Astrocyte (in vitro differentiated cells and primary cell): ENCODE data around the gene MMP7. TPM values are rescaled to one million over a fixed set of nuclear protein-coding genes. Genes with fewer than 3 reads are reported as not detected.

Source experiments
- DNase-seq: peaks from one replicate; pipeline ENCODE4 v3.0.0-alpha.2; 2010; ENCODE audit warnings: low read depth
- FAIRE-seq: peaks from 2 replicates; lab custom pipeline; 2011; peaks lifted over from hg19 to GRCh38; lab: Jason Lieb, UNC
- H2AFZ ChIP-seq: 2 replicates; pipeline ENCODE4 v1.6.0; 2012; ENCODE audit warnings: low read depth, low read length, inconsistent platforms
- H3K27ac ChIP-seq: 2 replicates; pipeline ENCODE4 v1.5.1; 2011; ENCODE audit warnings: low read depth, low read length, inconsistent platforms
- H3K27me3 ChIP-seq: 2 replicates; pipeline ENCODE4 v1.6.0; 2011; ENCODE audit warnings: low read length, inconsistent platforms; ENCODE audit not compliant: insufficient read depth
- H3K36me3 ChIP-seq: 2 replicates; pipeline ENCODE4 v1.5.1; 2011; ENCODE audit warnings: low read length, inconsistent platforms; ENCODE audit not compliant: insufficient read depth
- H3K4me1 ChIP-seq: 2 replicates; pipeline ENCODE4 v1.5.1; 2011; ENCODE audit warnings: low read length, inconsistent platforms; ENCODE audit not compliant: insufficient read depth
- H3K4me2 ChIP-seq: 2 replicates; pipeline ENCODE4 v1.6.0; 2012; ENCODE audit warnings: low read length, inconsistent platforms
- H3K4me3 ChIP-seq: 2 replicates; pipeline ENCODE4 v1.5.1; 2011; ENCODE audit warnings: low read depth, mild to moderate bottlenecking, low read length, inconsistent platforms; ENCODE audit not compliant: insufficient read depth
- H3K79me2 ChIP-seq: 2 replicates; pipeline ENCODE4 v1.6.0; 2012; ENCODE audit warnings: mild to moderate bottlenecking, low read length, inconsistent platforms; ENCODE audit not compliant: insufficient read depth
- H3K9ac ChIP-seq: 2 replicates; pipeline ENCODE4 v1.6.0; 2012; ENCODE audit warnings: mild to moderate bottlenecking, low read length, inconsistent platforms
- H3K9me3 ChIP-seq: 2 replicates; pipeline ENCODE4 v1.5.1; 2012; ENCODE audit warnings: low read depth, mild to moderate bottlenecking, low read length, inconsistent platforms; ENCODE audit not compliant: insufficient read depth
- H4K20me1 ChIP-seq: 2 replicates; pipeline ENCODE4 v1.6.0; 2012; ENCODE audit warnings: low read length, inconsistent platforms; ENCODE audit not compliant: insufficient read depth
- H3K27ac Mint-ChIP-seq: one replicate; pipeline ENCODE4 v1.8.0; 2021; ENCODE audit warnings: mild to moderate bottlenecking, mixed read lengths; ENCODE audit not compliant: unreplicated experiment
- H3K27me3 Mint-ChIP-seq: one replicate; pipeline ENCODE4 v1.8.0; 2021; ENCODE audit warnings: low read depth, mixed read lengths; ENCODE audit not compliant: unreplicated experiment
- H3K36me3 Mint-ChIP-seq: one replicate; pipeline ENCODE4 v1.8.0; 2021; ENCODE audit warnings: low read depth, mixed read lengths; ENCODE audit not compliant: unreplicated experiment
- H3K4me1 Mint-ChIP-seq: one replicate; pipeline ENCODE4 v1.8.0; 2021; ENCODE audit warnings: low read depth, mixed read lengths; ENCODE audit not compliant: unreplicated experiment
- H3K4me3 Mint-ChIP-seq: one replicate; pipeline ENCODE4 v1.8.0; 2021; ENCODE audit warnings: mild to moderate bottlenecking, moderate library complexity, mixed read lengths; ENCODE audit not compliant: unreplicated experiment
- H3K9me3 Mint-ChIP-seq: one replicate; pipeline ENCODE4 v1.8.0; 2021; ENCODE audit warnings: mild to moderate bottlenecking, mixed read lengths; ENCODE audit not compliant: unreplicated experiment
- CTCF ChIP-seq: IDR thresholded peaks from 2 replicates; pipeline ENCODE4 v1.5.1; 2011; ENCODE audit warnings: low read depth, mild to moderate bottlenecking, inconsistent platforms, low read length, moderate library complexity; ENCODE audit not compliant: insufficient read depth
- EZH2 ChIP-seq: IDR thresholded peaks from 2 replicates; pipeline ENCODE4 v1.6.1; 2012; ENCODE audit warnings: mild to moderate bottlenecking, low read length, inconsistent platforms; ENCODE audit not compliant: insufficient read depth
- total RNA-seq: library from RNA; stranded (reverse); gene quantifications from 2 replicates; pipeline ENCODE4 v1.2.1, GENCODE V29; 2021

The MMP7 gene
- total RNA-seq, 1 donor from 2014 or later, result 2.6 TPM

DNA sequence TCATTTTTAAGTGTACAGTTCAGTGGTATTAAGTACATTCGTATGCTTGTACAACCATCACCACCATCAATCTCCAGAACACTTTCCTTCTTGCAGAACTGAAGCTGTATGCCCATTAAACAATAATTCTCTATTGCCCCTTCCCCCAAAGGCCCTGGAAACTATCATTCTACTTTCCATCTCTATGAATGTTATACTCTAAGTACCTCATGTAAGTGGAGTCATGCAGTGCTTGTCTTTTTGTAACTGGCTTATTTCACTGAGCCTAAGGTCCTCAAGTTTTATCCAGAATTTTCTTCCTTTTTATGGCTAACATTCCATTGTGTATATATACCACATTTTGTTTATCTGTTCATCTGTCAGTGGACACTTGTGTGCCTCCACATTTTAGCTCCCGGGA, 29.7 kb downstream of the MMP7 start:
- Histone ChIP-seq H3K4me3 (no peak overlapping the region), H3K4me2 (no peak overlapping the region), H3K36me3 (no peaks in the 10 kb centered on the region), H2AFZ (no peak overlapping the region), H3K9me3 (no peaks in the 10 kb centered on the region), H3K4me1 (no peaks in the 10 kb centered on the region), H3K27me3 (no peaks in the 10 kb centered on the region), H4K20me1 (no peaks in the 10 kb centered on the region), H3K9ac (no peak overlapping the region), H3K79me2 (no peaks in the 10 kb centered on the region), H3K27ac (no peak overlapping the region)
- H3K4me1 Mint-ChIP-seq, result peaks cover 2% of the 10 kb centered on the region
- no peaks in the 10 kb centered on the region for H3K27me3 Mint-ChIP-seq
- no peak for FAIRE-seq
- DNase-seq, result no peak
- H3K27ac Mint-ChIP-seq, result no peak overlapping the region
- no peak overlapping the region for H3K4me3 Mint-ChIP-seq
- TF ChIP-seq CTCF (no peak), EZH2 (no peak)
- no peaks in the 10 kb centered on the region for H3K36me3 Mint-ChIP-seq
- peaks cover 3% of the 10 kb centered on the region for H3K9me3 Mint-ChIP-seq

- Histone ChIP-seq H3K4me1 (no peaks in the 10 kb centered on the region), H3K9me3 (no peaks in the 10 kb centered on the region), H2AFZ (no peak overlapping the region), H3K36me3 (no peaks in the 10 kb centered on the region), H4K20me1 (no peaks in the 10 kb centered on the region), H3K27ac (no peak overlapping the region), H3K27me3 (no peaks in the 10 kb centered on the region), H3K79me2 (no peaks in the 10 kb centered on the region), H3K4me2 (no peak overlapping the region), H3K9ac (no peak overlapping the region), H3K4me3 (no peak overlapping the region)
- H3K4me1 Mint-ChIP-seq, result peaks cover 6% of the 10 kb centered on the region
- TF ChIP-seq CTCF (no peak), EZH2 (no peak)
- no peaks in the 10 kb centered on the region for H3K9me3 Mint-ChIP-seq
- no peak overlapping the region for H3K4me3 Mint-ChIP-seq
- no peak for DNase-seq
- H3K36me3 Mint-ChIP-seq, result no peaks in the 10 kb centered on the region
- FAIRE-seq, result no peak
- H3K27me3 Mint-ChIP-seq, result no peaks in the 10 kb centered on the region
- H3K27ac Mint-ChIP-seq, result no peak overlapping the region
Observed at GRCh38 chr11:102499931-102500330, 30.6 kb downstream of the MMP7 start.

DNA sequence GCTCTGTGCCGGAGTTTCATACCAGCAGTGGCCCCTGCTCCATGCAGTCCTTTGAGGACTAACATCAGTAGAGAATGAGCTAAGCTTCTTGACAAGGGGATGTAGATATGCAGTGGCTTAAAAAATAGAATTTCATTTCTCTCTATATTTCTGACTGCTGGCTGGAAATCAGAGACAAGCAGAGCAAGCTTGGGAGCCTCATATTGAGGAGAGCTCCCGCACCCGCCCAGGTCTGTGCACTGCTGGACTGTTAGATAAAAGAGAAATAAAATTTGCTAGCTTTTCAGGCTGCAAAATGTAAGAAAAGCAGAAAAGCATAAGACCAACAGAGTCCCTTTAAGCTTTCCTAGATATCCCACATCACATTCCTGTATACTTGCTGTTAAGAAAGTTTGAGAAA, 31.4 kb downstream of the MMP7 start:
- DNase-seq (no peak), FAIRE-seq (no peak)
- no peaks in the 10 kb centered on the region for H3K27me3 Mint-ChIP-seq
- Histone ChIP-seq H3K36me3 (no peaks in the 10 kb centered on the region), H3K27ac (no peak overlapping the region), H4K20me1 (no peaks in the 10 kb centered on the region), H3K9me3 (no peaks in the 10 kb centered on the region), H3K9ac (no peak overlapping the region), H3K4me1 (no peaks in the 10 kb centered on the region), H3K4me2 (no peak overlapping the region), H3K79me2 (no peaks in the 10 kb centered on the region), H3K27me3 (no peaks in the 10 kb centered on the region), H2AFZ (no peak overlapping the region), H3K4me3 (no peak overlapping the region)
- H3K27ac Mint-ChIP-seq, result no peak overlapping the region
- no peaks in the 10 kb centered on the region for H3K9me3 Mint-ChIP-seq
- H3K4me1 Mint-ChIP-seq, result peaks cover 8% of the 10 kb centered on the region
- H3K36me3 Mint-ChIP-seq, result no peaks in the 10 kb centered on the region
- no peak overlapping the region for H3K4me3 Mint-ChIP-seq
- TF ChIP-seq EZH2 (no peak), CTCF (no peak)
